CD8-positive, alpha-beta memory T cell (primary cell): ENCODE data around the gene PTPRE. TPM values are rescaled to one million over a fixed set of nuclear protein-coding genes. Genes with fewer than 3 reads are reported as not detected.

Experiments used
- CTCF ChIA-PET: fragments of 350-600 bp; sonication (Branson Sonifier 250); formaldehyde crosslinking; loops from one replicate; lab custom pipeline; 2021; ENCODE audit warnings: antibody characterized with exemption; lab: Charles Lee
- POLR2A ChIA-PET: fragments of 350-600 bp; sonication (Branson Sonifier 250); formaldehyde crosslinking; loops from one replicate; lab custom pipeline; 2021; ENCODE audit warnings: antibody characterized with exemption; lab: Charles Lee
- DNase-seq, 5 donors: peaks; one replicate each; pipeline versions ENCODE4 v3.0.0 to v3.0.0-alpha.2; 2020 to 2022; ENCODE audit warnings: mixed read lengths in 1 of 5
- H3K27ac ChIP-seq: one replicate; pipeline ENCODE4 v1.7.0; 2013; ENCODE audit warnings: low read depth, mild to moderate bottlenecking, low read length, moderate library complexity
- H3K27me3 ChIP-seq: 2 replicates; pipeline ENCODE4 v1.7.0; 2013; ENCODE audit warnings: low read length, mild to moderate bottlenecking; ENCODE audit not compliant: insufficient read depth, poor library complexity, severe bottlenecking
- H3K36me3 ChIP-seq: 2 replicates; pipeline ENCODE4 v1.7.0; 2013; ENCODE audit warnings: mild to moderate bottlenecking, low read length, moderate library complexity; ENCODE audit not compliant: insufficient read depth
- H3K4me1 ChIP-seq: 2 replicates; pipeline ENCODE4 v1.7.0; 2013; ENCODE audit warnings: mild to moderate bottlenecking, low read length, moderate library complexity; ENCODE audit not compliant: insufficient read depth
- H3K4me3 ChIP-seq: 2 replicates; pipeline ENCODE4 v1.7.0; 2013; ENCODE audit warnings: mild to moderate bottlenecking, low read length
- H3K9me3 ChIP-seq: 2 replicates; pipeline ENCODE4 v1.7.0; 2013; ENCODE audit warnings: mild to moderate bottlenecking, low read length
- H3K27ac Mint-ChIP-seq, 8 donors: one replicate each; pipeline ENCODE4 v1.8.0; 2020 to 2021; ENCODE audit warnings: mixed read lengths in 8 of 8, mild to moderate bottlenecking in 6 of 8, inconsistent platforms in 3 of 8, moderate library complexity in 3 of 8
- H3K27me3 Mint-ChIP-seq, 2 donors: one replicate each; pipeline ENCODE4 v1.8.0; 2020 to 2021; ENCODE audit warnings: mixed read lengths in 2 of 2, mild to moderate bottlenecking in 1 of 2, moderate library complexity in 1 of 2
- H3K36me3 Mint-ChIP-seq, 3 donors: one replicate each; pipeline ENCODE4 v1.8.0; 2020 to 2021; ENCODE audit warnings: mixed read lengths in 3 of 3, inconsistent platforms in 1 of 3, mild to moderate bottlenecking in 1 of 3
- H3K4me1 Mint-ChIP-seq, 3 donors: one replicate each; pipeline ENCODE4 v1.8.0; 2020 to 2021; ENCODE audit warnings: mixed read lengths in 3 of 3, inconsistent platforms in 1 of 3, mild to moderate bottlenecking in 1 of 3
- H3K4me3 Mint-ChIP-seq, 7 donors: one replicate each; pipeline ENCODE4 v1.8.0; 2020 to 2021; ENCODE audit warnings: mixed read lengths in 7 of 7, mild to moderate bottlenecking in 6 of 7, moderate library complexity in 4 of 7, inconsistent platforms in 2 of 7
- H3K9me3 Mint-ChIP-seq, 5 donors: one replicate each; pipeline ENCODE4 v1.8.0; 2020 to 2022; ENCODE audit warnings: mixed read lengths in 5 of 5, mild to moderate bottlenecking in 3 of 5, moderate library complexity in 2 of 5, inconsistent platforms in 1 of 5
- polyA plus RNA-seq: library from polyadenylated mRNA; unstranded; fragments of 300-500 nt; fragmentation: Illumina TruSeq; gene quantifications from one replicate; pipeline ENCODE4 v1.2.3, GENCODE V29; 2021
- total RNA-seq, 2 experiments: library from RNA; stranded (reverse); gene quantifications; one replicate each; pipeline ENCODE4 v1.2.3, GENCODE V29; 2021

The PTPRE gene
- total and polyA plus RNA-seq, 3 experiments from 2014 or later, result 25.2 to 29.5 (median 26.0) TPM

DNA sequence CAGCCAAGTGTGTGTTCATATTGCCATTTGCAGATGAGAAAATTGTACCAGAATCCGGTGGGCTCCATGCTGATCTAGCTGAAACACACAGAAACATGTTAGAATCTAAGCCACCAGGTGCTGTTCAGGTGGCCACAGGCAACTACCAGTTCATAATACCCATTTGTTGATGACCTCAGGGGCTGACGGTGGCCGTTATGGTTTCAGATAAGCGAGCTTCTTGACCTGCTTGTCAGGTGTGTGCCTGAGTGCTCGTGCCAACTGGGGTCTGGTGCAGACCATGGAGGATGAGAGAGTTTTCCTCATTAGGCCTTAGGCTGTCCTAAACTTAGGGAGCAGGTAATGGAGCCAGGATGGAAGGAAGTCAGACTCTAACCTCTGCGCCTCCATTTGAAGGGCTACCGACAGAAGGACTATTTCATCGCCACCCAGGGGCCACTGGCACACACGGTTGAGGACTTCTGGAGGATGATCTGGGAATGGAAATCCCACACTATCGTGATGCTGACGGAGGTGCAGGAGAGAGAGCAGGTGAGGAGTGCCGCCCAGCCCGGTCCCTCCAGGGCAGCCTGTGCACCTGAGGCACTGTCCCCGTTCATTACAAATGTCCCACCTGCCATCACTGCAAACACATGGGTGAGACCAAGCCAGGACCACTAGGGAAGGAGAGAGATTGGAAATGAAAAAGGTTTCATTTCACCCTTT is 166.2 kb downstream of the PTPRE start:
- Histone ChIP-seq H3K4me3 (no peak overlapping the region), H3K27me3 (no peaks in the 10 kb centered on the region), H3K4me1 (peaks cover 6% of the 10 kb centered on the region), H3K36me3 (peaks cover 73% of the 10 kb centered on the region), H3K27ac (no peak overlapping the region), H3K9me3 (no peaks in the 10 kb centered on the region)
- H3K4me1 Mint-ChIP-seq, result peaks cover 15 to 27% (median 17%) of the 10 kb centered on the region in 3 donors
- peaks cover 16 to 94% (median 27%) of the 10 kb centered on the region in 3 donors for H3K36me3 Mint-ChIP-seq
- ChIA-PET CTCF (interaction anchor here (0.7 to 11.1 kb wide), 6 partner anchors 13 to 139 kb away, joined by 3 to 242 read pairs (median 6); no protein-coding TSS in a partner anchor), POLR2A (no interaction called here)
- H3K4me3 Mint-ChIP-seq, result no peak overlapping the region
- H3K27me3 Mint-ChIP-seq, result no peaks in the 10 kb centered on the region
- no peak overlapping the region for H3K27ac Mint-ChIP-seq
- no peaks in the 10 kb centered on the region for H3K9me3 Mint-ChIP-seq
- DNase-seq, result no peak

DNA sequence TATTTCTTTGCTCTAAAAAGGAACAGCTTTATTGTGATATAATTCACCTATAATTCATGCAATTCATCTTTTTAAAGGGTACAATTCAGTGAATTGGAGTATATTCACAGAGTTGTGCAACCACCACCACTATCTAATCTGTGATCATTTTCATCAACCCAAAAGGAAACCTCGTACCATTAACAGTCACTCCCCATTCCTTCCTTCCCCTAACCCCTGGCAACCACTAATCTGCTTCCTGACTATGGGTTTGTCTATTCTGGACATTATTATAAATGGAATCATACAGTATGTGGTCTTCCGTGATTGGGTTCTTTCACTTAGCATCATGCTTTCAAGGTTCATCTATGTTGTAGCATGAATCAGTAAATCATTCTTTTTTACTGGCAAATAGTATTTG is 167.0 kb downstream of the PTPRE start:
- H3K9me3 ChIP-seq, result no peaks in the 10 kb centered on the region
- H3K4me1 Mint-ChIP-seq, result peaks cover 15 to 27% (median 17%) of the 10 kb centered on the region in 3 donors
- no peak overlapping the region for H3K4me3 Mint-ChIP-seq
- peaks cover 73% of the 10 kb centered on the region for H3K36me3 ChIP-seq
- H3K9me3 Mint-ChIP-seq, result no peaks in the 10 kb centered on the region
- no peaks in the 10 kb centered on the region for H3K27me3 ChIP-seq
- H3K27me3 Mint-ChIP-seq, result no peaks in the 10 kb centered on the region
- H3K4me3 ChIP-seq, result no peak overlapping the region
- POLR2A ChIA-PET, result no interaction called here
- no peak overlapping the region for H3K27ac ChIP-seq
- H3K36me3 Mint-ChIP-seq, result peaks cover 16 to 94% (median 29%) of the 10 kb centered on the region in 3 donors
- CTCF ChIA-PET, result interaction anchor here (4.0 to 11.1 kb wide), 2 partner anchors 37 to 63 kb away, joined by 9 to 242 read pairs; no protein-coding TSS in a partner anchor
- peak overlapping the region in 2 of 8 donors; percentile 66 to 88 for H3K27ac Mint-ChIP-seq
- H3K4me1 ChIP-seq, result peaks cover 6% of the 10 kb centered on the region
- DNase-seq, result no peak

DNA sequence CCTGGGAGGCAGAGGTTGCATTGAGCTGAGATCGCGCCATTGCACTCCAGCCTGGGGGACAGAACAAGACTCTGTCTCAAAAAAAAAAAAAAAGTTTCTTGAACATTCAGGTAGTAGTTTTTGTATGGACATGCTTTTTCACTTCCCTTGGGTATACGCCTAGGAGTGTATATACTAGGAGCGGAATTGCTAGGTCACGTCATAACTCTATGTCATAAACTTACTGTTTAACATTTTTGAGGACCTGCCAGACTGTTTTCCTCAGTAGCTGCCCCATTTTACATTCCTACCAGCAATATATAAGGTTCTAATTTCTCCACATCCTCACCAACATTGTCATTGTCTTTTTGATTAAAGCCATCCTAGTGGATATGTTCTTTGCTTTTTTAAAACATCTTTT is 167.7 kb downstream of the PTPRE start:
- Histone ChIP-seq H3K9me3 (no peaks in the 10 kb centered on the region), H3K27me3 (no peaks in the 10 kb centered on the region), H3K4me1 (peaks cover under 1% of the 10 kb centered on the region), H3K4me3 (no peak overlapping the region), H3K36me3 (peaks cover 78% of the 10 kb centered on the region), H3K27ac (no peak overlapping the region)
- no peaks in the 10 kb centered on the region for H3K9me3 Mint-ChIP-seq
- POLR2A ChIA-PET, result no interaction called here
- peaks cover 11 to 22% (median 12%) of the 10 kb centered on the region in 3 donors for H3K4me1 Mint-ChIP-seq
- CTCF ChIA-PET, result interaction anchor here (0.8 to 11.1 kb wide), 3 partner anchors 37 to 75 kb away, joined by 3 to 242 read pairs (median 9); no protein-coding TSS in a partner anchor
- no peak overlapping the region for H3K4me3 Mint-ChIP-seq
- no peak for DNase-seq
- no peaks in the 10 kb centered on the region for H3K27me3 Mint-ChIP-seq
- H3K36me3 Mint-ChIP-seq, result peaks cover 18 to 95% (median 34%) of the 10 kb centered on the region in 3 donors
- H3K27ac Mint-ChIP-seq, result peak overlapping the region in 1 of 8 donors; percentile 52

DNA sequence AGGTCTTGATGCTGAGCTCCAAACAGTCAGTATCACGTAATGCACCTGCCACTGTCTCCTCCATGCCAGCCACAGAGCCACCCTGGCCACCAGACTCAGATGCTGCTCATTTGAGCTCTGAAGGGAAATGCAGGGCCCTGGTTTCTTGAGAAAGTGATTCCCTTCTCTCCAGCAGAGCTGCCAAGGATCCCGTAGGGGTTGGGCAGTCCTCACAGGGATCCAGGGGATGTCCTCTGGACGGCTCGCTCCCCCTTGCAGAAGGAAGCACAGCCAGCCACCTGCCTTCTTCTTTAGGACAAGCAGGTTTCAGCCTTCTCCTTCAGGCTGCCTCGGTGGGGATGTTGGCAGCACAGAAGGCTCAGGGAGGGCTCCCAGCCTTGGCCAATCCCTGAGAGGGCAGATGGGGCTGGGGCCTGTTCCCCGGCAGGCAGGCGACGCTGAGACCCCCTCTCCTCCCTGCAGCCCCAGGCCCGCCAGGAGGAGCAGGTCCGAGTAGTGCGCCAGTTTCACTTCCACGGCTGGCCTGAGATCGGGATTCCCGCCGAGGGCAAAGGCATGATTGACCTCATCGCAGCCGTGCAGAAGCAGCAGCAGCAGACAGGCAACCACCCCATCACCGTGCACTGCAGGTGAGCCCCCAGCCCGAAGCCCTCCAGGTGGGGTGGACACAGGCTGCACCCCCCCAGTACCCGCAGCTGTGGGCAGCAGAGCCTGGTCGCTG is 170.4 kb downstream of the PTPRE start:
- Mint-ChIP-seq H3K27ac (peak overlapping the region in 2 of 8 donors; percentile 12 to 71), H3K27me3 (no peaks in the 10 kb centered on the region), H3K9me3 (no peaks in the 10 kb centered on the region), H3K36me3 (peaks cover 15 to 93% (median 41%) of the 10 kb centered on the region in 3 donors), H3K4me3 (peak overlapping the region in 1 of 7 donors; percentile 63), H3K4me1 (peaks cover 8 to 19% (median 9%) of the 10 kb centered on the region in 3 donors)
- H3K27me3 ChIP-seq, result no peaks in the 10 kb centered on the region
- peaks cover 66% of the 10 kb centered on the region for H3K36me3 ChIP-seq
- no peak overlapping the region for H3K4me3 ChIP-seq
- CTCF ChIA-PET, result interaction anchor here (1.3 to 11.1 kb wide), 3 partner anchors 8 to 72 kb away, joined by 4 to 242 read pairs (median 11); no protein-coding TSS in a partner anchor
- no peak overlapping the region for H3K27ac ChIP-seq
- H3K9me3 ChIP-seq, result no peaks in the 10 kb centered on the region
- POLR2A ChIA-PET, result no interaction called here
- no peaks in the 10 kb centered on the region for H3K4me1 ChIP-seq
- no peak for DNase-seq

DNA sequence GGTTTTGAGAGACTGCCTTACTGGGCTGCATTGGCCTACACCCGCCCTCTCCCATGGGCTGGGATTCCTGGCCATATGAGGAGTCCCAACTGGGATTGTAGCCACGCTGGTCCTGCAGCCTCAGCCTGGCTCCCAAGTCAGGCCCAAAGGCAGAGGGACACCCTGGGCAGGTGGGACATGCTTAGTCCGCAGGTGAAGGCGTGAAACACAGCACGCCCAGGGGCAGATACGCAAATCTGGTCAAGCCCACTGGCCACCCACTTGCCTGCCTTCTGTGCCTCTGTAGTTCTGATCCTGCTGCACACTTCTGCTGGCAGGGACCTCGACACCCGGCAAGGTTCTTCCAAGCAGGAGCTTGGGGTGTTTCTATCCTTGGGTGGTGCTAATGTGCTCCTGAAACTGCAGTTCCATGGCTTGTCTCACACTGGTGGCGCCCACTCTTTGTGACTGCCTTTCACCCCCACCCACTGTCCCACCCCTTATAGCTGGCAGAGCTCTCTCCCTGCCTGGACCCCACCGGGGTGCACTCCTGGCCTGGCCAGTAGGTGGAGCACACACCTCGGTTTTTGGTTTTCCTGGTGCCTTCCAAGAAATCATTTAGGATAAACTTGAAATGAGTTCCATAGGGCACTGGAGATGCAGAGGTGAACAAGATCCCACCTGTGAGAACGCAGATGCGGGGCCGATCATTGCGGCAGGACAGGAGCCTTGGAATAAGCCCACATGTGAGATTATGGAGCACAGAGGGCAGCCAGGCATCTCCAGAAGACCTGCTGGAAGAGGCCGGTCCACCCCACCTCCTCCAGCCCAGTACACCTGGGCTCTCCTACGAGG is 171.4 kb downstream of the PTPRE start:
- Mint-ChIP-seq H3K36me3 (peaks cover 14 to 90% (median 36%) of the 10 kb centered on the region in 3 donors), H3K4me1 (peaks cover 7 to 16% (median 8%) of the 10 kb centered on the region in 3 donors), H3K27me3 (no peaks in the 10 kb centered on the region), H3K4me3 (no peak overlapping the region), H3K9me3 (no peaks in the 10 kb centered on the region), H3K27ac (peak overlapping the region in 1 of 8 donors; percentile 32)
- Histone ChIP-seq H3K4me3 (no peak overlapping the region), H3K27me3 (no peaks in the 10 kb centered on the region), H3K9me3 (no peaks in the 10 kb centered on the region), H3K27ac (no peak overlapping the region), H3K4me1 (no peaks in the 10 kb centered on the region), H3K36me3 (peaks cover 61% of the 10 kb centered on the region)
- DNase-seq, result peak in 4 of 5 donors; percentile 20 to 43 (median 24)
- ChIA-PET CTCF (interaction anchor here (0.6 to 2.2 kb wide), 7 partner anchors 9 to 71 kb away, joined by 3 to 11 read pairs (median 3); no protein-coding TSS in a partner anchor), POLR2A (no interaction called here)

DNA sequence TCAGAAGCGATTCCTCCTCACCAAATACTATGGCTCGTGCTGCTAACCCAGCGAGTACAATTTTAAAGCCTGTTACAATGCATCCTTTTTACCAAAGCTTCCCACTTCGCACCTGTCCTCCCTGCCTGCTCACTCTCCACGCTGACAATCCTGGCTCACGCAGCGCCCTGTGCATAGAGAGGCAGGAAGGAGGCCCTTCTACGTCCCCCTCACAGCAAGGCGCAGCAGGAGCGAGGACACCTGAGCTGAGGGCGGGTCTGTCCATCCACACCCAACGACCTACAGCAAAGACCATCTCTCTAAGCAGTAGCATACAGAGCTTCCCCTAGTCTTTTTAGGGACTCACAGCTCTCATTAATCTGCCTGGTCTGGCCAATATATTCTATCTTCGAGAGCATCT is 173.3 kb downstream of the PTPRE start:
- Mint-ChIP-seq H3K27ac (peak overlapping the region in 1 of 8 donors; percentile 62), H3K36me3 (peaks cover 6 to 91% (median 25%) of the 10 kb centered on the region in 3 donors)
- no peak overlapping the region for H3K27ac ChIP-seq

DNA sequence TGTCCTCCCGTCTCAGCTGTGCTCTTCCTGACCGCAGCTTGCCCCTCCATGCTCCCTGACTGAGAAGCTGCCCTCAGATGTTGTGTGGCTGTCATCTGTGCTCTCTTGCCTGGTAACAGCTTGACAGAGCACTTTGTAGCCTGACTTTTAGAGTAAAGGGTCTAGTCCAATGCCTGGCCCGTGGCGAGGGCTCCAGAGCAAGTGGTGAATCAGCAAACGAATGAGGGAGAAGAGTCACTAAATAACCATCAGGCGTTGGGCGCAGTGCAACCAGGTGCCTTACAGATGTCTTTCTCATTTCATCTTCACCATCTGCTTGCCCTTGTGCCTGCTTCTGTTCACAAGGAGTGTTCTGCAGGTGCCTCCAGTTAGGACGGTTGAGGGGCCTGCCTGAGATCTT is 173.7 kb downstream of the PTPRE start:
- peaks cover 6 to 90% (median 24%) of the 10 kb centered on the region in 3 donors for H3K36me3 Mint-ChIP-seq
- Histone ChIP-seq H3K4me1 (no peaks in the 10 kb centered on the region), H3K27ac (no peak overlapping the region), H3K4me3 (no peak overlapping the region), H3K27me3 (no peaks in the 10 kb centered on the region), H3K9me3 (no peaks in the 10 kb centered on the region), H3K36me3 (peaks cover 48% of the 10 kb centered on the region)
- H3K27me3 Mint-ChIP-seq, result no peaks in the 10 kb centered on the region
- no peak for DNase-seq
- H3K4me3 Mint-ChIP-seq, result no peak overlapping the region
- ChIA-PET CTCF (interaction anchor here (0.7 to 2.8 kb wide), 3 partner anchors 12 to 132 kb away, joined by 3 to 15 read pairs (median 3); no protein-coding TSS in a partner anchor), POLR2A (no interaction called here)
- H3K4me1 Mint-ChIP-seq, result no peaks in the 10 kb centered on the region
- H3K27ac Mint-ChIP-seq, result peak overlapping the region in 5 of 8 donors; percentile 0 to 58 (median 30)
- no peaks in the 10 kb centered on the region for H3K9me3 Mint-ChIP-seq

More for the DNA sequence above, 173.3 kb downstream of the PTPRE start:
- POLR2A ChIA-PET, result no interaction called here
- Mint-ChIP-seq H3K4me3 (no peak overlapping the region), H3K27me3 (no peaks in the 10 kb centered on the region), H3K9me3 (no peaks in the 10 kb centered on the region), H3K4me1 (peaks cover 0 to under 1% (median 0%) of the 10 kb centered on the region in 3 donors)
- Histone ChIP-seq H3K4me3 (no peak overlapping the region), H3K36me3 (peaks cover 49% of the 10 kb centered on the region), H3K27me3 (no peaks in the 10 kb centered on the region), H3K9me3 (no peaks in the 10 kb centered on the region), H3K4me1 (no peaks in the 10 kb centered on the region)
- CTCF ChIA-PET, result interaction anchor here (0.7 to 2.8 kb wide), 3 partner anchors 11 to 132 kb away, joined by 3 to 15 read pairs (median 3); no protein-coding TSS in a partner anchor
- DNase-seq, result no peak
